Measurements from ENCODE around the gene THAP5.
"Not testable (repeated sequence)": the region's sequence is repeated elsewhere in the genome, so short reads cannot be mapped to it uniquely, and the experiment has no call there.

THAP5 gene

GRCh38 chr7:108584211-108584610 lies 14.7 kb upstream of the THAP5 start:
- DNase-seq (ENCODE audit: low read depth), result no peak

- no peak for DNase-seq (ENCODE audit: low read depth)
Observed at GRCh38 chr7:108581655-108582491, 12.4 kb upstream of the THAP5 start.

DNA sequence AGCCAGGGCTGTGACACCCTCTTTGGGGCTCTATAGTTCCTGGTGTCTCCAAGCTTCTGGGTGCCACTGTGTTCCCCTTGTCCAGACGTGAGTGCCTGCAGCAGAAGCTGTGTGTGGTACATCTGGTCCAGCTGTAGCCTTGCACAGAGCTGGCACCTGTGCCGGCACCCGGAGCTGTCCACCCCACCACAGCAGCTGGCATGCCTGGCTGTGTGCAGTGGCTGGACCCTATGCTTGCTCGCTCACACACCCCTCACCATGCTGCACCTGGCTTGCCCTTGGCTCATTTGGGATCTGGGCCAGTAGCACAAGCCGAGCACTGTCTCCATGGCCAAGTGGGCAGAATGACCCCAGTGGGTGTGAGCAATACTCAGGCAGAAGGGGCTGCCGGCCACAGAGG lies 10.8 kb upstream of the THAP5 start:
- no peak for DNase-seq (ENCODE audit: low read depth)

DNA sequence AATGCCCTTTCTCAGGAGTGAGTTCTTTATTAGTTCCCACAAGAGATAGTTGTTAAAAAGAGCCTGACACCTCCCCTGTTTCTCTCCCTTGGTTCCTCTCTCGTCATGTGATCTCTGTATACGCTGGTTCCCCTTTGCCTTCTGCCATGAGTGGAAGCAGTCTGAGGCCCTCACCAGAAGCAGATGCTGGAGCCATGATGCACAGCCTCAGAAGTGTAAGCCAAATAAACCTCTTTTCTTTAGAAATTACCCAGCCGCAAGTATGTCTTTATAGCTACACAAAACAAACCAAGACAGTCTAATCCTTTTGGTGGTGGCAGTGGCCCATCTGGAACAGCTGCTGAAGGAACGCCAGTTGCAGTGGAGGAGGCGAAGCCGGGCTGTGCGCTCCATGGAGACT lies 9.4 kb upstream of the THAP5 start:
- no peak for DNase-seq (ENCODE audit: low read depth)

GRCh38 chr7:108576116-108576515 lies 6.6 kb upstream of the THAP5 start:
- DNase-seq (ENCODE audit: low read depth), result no peak

GRCh38 chr7:108575156-108575555 lies 5.7 kb upstream of the THAP5 start:
- no peak for DNase-seq (ENCODE audit: low read depth)

GRCh38 chr7:108572480-108572879 lies 3.0 kb upstream of the THAP5 start:
- DNase-seq (ENCODE audit: low read depth), result no peak

DNA sequence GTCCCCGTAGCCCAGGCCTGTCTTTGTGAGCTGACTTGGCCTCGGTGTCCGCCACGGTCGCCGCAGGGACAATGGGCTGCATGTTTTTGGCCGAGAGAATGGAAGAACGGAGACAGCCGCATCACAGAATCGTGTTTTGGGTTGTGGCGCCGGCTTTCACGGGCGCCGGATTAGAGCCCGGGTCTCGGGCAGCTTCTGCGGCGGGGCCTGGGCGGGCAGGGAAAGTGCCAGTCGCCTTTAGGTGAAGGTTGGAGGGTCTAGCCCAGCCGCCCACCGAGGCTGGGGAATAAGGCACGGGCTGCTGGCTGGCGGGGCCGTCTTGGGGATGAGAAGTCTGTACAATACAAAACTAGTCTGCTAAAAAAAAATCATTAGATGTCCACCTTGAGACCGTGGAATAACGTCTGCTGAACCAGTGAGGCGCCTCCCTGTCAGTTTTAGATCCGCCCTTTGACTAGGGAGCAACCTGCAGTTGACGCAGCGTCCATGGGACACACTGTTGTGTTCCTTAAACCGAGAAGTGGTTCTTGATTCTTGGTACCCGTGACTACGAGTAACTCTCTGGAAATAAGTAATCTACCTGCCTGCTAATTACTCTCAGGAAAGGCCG lies 745 bp upstream of the THAP5 start:
- DNase-seq (ENCODE audit: low read depth), result no peak

DNA sequence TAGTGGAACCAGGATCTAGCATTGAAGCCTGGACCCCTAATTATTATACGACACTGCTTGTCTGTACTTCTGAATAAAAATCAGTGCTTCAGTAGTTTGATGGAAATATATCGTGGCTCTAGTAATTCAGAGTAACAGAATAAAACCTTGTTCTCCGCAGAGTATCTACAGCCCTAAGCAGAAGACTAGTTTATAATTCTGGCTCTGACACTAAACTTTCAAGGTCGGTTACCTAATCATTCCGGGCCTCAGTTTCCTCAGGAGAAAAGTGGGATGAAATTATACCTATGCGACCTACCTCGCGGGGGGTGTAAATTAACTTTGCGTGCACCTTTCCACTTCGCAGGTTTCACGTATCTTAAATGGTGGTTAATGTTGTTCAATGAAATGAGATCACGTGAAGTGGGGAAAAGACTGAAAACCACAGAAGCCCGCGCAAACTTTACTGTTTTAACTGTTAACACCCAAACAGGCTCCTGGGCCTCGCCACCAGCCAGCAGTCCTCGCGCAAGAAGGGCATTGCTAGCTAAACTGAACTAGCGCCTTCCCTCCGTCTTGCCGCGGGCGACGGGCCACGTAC lies 615 bp downstream of the THAP5 start:
- DNase-seq (ENCODE audit: low read depth), result no peak

DNA sequence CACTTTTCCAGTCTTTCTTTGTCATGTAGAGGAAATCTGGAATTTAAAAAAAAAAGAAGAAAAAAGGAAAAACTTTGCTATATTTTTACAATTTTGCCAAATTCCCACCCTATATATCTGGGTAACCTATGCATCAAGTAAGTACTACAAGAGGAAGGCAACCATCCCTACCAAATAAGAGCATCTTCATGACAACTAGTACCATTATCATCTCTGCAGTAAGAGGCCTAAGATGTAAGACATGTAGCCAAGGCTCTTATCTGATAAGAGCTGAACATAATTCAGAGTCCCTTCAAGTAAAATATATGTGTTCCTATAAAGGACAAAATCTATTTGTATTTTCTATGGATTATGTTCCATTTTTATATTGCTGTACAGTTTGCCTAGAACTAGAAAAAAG lies 3.5 kb downstream of the THAP5 start:
- no peak for DNase-seq (ENCODE audit: low read depth)

GRCh38 chr7:108561047-108561619 lies 8.4 kb downstream of the THAP5 start:
- DNase-seq (ENCODE audit: low read depth), result no peak

- DNase-seq (ENCODE audit: low read depth), result no peak
Observed at GRCh38 chr7:108559253-108559652, 10.3 kb downstream of the THAP5 start.

DNA sequence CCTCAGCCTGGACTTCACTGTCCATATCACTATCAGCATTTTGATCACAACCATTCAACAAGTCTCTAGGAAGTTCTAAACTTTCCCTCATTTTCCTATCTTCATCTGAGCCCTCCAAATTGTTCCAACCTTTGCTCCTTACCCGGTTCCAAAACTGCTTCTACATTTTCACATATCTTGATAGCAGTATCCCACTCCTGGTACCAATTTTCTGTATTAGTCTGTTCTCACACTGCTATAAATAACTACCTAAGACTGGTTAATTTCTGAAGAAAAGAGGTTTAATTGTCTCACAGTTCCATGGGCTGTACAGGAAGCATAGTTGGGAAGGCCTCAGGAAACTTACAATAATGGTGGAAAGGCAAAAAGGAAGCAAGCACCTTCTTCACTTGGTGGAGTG lies 11.9 kb downstream of the THAP5 start:
- no peak for DNase-seq (ENCODE audit: low read depth)

- no peak for DNase-seq (ENCODE audit: low read depth)
Observed at GRCh38 chr7:108557191-108557590, 12.3 kb downstream of the THAP5 start.

DNA sequence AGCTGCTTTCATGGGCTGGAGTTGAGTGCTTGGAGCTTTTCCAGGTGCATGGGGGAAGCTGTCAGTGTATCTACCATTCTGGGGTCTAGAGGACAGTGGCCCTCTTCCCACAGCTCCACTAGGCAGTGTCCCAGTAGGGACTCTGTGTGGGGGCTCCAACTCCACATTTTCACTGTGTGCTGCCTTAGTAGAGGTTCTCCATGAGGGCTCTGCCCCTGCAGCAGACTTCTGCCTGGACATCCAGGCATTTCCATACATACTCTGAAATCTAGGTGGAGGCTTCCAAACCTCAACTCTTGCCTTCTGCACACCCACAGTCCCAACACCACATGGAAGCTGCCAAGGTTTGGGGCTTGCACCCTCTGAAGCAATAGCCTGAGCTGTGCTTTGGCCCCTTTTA lies 12.8 kb downstream of the THAP5 start:
- not testable (repeated sequence) for DNase-seq (ENCODE audit: low read depth)

GRCh38 chr7:108548141-108548896 lies 21.2 kb downstream of the THAP5 start:
- DNase-seq (ENCODE audit: low read depth), result not testable (repeated sequence)

- no peak for DNase-seq (ENCODE audit: low read depth)
Observed at GRCh38 chr7:108541478-108541877, 28.0 kb downstream of the THAP5 start.

GRCh38 chr7:108538685-108539084 lies 30.8 kb downstream of the THAP5 start:
- not testable (repeated sequence) for DNase-seq (ENCODE audit: low read depth)

DNA sequence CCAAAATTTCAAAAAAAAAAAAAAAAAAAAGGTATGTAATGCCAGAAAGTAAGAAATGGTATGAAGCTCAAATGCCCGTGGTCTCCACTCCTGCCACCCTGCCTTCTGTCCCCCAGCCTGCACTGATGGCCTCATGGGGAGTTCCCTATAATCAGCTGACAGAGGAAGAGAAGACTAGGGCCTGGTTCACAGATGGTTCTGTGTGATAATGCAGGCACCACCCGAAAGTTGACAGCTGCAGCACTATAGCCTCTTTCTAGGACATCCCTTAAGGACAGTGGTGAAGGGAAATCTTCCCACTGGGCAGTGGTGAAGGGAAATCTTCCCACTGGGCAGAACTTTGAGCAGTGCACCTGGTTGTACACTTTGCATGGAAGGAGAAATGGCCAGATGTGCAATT lies 31.3 kb downstream of the THAP5 start:
- not testable (repeated sequence) for DNase-seq (ENCODE audit: low read depth)

GRCh38 chr7:108537229-108537628 lies 32.3 kb downstream of the THAP5 start:
- DNase-seq (ENCODE audit: low read depth), result no peak

- no peak for DNase-seq (ENCODE audit: low read depth)
Observed at GRCh38 chr7:108535744-108536143, 33.8 kb downstream of the THAP5 start.

DNA sequence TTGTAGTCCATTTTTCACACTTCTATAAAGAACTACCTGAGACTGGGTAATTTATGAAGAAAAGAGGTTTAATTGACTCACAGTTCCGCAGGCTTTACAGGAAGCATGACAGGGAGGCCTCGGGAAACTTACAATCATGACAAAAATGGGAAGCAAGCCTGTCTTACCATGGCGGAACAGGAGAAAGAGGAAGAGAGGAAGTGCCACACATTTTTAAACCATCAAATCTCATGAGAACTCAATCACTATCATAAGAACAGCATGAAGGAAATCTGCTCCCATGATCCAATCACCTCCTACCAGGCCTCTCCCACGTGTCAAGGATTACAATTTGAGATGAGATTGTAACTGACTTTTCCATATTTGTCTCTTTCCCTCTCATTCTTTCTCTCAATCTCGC lies 34.2 kb downstream of the THAP5 start:
- DNase-seq (ENCODE audit: low read depth), result no peak
